HG03095 (cell line): ENCODE measurements around the gene TANGO6.

Experiments
- ATAC-seq: cut with Tn5 transposase; IDR thresholded peaks from one replicate; pipeline ENCODE4 v1.9.1; 2021; ENCODE audit warnings: moderate library complexity; ENCODE audit not compliant: unreplicated experiment

Gene TANGO6

DNA sequence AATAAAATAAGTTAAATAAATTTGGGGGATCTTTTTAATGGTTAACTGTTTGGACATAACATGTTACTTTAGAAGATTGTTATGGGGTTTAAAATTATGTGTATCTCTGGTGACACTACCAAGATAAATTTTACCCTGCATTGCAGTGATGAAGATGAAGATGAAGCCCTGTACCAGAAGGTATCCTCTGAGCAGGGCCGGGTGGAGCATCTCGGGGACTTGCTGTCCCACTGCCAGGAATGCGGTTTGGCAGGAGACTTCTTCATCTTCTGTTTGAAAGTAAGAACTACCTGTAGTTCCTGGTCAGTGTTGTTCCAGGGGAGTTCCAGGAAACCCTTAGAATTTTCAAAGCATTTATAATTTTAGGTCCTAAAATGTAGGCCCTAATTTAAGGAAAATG, 64.0 kb downstream of the TANGO6 start:
- ATAC-seq: no peak

DNA sequence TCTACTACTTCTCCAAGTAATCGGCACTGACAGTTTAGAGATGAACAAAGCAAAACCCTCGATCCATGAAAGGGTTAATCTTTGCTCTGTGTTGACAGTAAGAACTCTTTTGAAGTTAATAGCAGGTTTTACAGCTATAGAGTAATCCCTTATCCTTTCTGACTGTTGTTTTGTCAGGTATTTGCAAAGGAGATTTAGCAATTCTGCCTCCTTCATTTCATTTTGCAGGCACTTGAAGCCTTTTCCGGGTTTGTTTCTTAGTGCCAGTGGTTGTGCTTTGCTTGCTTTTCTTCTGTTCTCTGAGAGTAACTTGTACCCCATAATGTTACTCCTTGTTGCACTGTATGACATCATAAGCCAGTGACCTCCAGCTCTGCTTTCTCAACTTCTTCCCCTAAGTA, 64.5 kb downstream of the TANGO6 start:
- no peak for ATAC-seq

DNA sequence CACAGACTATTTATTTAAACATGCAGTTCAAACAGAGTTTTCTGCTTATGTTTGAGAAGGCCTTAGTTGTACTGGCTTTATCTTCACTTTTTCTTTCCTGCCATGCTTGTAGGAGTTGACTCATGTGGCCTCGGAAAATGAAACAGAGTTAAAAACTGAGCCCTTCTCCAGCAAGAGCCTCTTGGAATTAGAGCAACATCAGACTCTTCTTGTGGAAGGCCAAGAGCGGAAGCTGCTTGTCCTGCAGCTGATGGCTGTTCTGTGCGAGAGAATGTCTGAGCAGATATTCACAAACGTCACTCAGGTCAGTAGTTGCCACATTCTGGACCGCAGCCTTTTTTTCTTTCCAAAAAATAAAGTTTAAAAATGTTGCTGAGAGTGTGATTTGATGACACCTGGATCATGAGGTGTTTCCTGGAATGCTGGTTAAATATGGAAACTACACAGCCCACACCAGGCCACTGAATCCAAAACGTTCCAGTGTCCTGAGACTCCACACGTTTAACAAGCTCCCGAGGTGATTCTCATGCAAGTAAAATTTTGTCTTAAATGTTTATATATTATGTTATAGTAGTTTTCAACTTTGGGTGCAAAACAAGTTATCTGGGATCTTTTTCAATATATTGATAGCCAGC, 65.9 kb downstream of the TANGO6 start:
- no peak for ATAC-seq

DNA sequence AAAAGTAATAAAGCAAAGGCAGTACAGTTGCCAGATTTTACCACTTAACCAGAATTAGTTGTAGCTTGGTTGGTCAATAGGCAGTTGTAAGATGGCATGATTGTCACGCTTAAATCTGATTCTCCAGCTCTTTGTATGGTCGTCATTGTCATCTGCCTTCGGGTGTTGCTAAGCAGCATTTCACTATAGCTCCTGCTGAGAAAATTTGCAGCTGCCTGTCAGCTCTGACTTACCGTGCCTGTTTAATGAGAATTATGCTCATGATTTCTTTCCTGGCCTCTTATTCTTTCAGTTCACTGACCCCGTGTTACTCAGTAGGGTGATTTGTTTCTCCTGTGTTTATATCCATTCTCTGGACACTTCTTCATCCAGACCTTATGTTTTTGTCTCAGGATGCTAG, 66.7 kb downstream of the TANGO6 start:
- ATAC-seq: no peak

DNA sequence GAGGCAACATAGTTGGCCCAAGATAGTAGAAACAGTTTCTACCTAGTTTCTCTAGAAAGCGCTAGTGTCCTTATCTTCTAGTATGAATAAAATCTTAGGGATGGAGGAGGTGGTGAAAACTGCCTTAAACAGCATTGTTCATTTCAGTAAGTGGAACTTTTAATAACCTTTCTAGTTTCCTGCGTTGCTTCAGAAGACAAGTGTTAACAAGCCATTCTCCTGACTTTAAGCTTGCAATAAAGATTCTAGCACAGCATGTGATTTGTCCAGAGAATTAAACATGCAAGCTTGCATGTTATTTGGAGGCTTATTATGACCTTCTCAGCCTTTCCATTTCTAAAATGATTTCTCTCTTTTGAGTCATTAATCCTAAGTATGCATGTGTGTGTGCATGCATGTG, 72.3 kb downstream of the TANGO6 start:
- no peak for ATAC-seq

DNA sequence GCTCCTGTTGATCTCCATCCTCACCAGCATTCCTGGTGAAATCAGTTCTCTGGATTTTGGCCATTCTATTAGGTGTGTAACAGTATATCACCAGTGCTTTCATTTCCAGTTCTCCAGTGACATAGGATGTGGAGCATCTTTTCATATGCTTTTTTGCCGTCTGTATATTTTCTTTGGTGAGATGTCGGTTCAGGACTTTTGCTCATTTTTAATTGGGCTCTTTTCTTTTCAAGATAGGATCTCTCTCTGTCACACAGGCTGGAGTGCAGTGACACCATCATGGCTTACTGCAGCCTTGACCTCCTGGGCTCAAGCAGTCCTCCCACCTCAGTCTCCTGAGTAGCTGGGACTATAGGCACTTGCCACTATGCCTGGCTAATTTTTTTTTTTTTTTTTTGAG, 74.2 kb downstream of the TANGO6 start:
- ATAC-seq: no peak

DNA sequence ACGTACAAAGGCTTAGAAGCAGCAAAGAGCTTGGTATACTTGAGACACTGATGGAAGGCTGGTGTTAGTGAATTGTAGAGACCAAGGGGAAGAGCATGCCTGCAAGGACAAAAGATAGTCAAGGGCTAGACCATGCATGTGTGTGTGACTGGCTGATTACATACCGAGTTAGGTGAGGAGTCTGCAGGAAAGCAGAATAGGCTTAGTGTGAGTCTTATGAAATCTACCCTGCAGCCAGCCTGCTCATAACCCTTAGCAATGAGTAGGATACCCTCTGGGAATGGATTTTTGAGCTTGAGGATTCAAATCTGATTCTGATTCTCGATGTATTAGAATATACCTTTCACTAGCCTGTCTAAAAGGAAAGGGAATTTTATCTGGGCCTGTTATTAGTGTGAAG, 77.0 kb downstream of the TANGO6 start:
- no peak for ATAC-seq

DNA sequence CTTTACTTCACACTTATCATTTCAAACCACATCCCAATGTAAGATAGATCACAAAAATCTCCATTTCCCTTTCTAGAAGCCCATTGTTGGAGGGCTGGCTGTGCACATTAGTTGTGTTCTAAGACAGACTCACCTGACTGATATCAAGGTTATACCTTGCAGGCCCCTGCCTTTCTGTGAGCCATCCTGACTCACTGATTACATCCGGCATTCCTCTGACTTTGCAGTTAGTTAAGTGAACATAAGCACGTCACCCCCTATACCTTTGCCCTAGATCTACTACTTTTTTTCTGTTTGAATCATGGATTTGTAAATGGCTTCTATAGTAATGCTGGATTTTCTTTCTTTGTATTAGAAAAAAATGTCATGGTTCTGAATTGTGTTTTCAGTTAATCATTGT, 78.3 kb downstream of the TANGO6 start:
- ATAC-seq: no peak

DNA sequence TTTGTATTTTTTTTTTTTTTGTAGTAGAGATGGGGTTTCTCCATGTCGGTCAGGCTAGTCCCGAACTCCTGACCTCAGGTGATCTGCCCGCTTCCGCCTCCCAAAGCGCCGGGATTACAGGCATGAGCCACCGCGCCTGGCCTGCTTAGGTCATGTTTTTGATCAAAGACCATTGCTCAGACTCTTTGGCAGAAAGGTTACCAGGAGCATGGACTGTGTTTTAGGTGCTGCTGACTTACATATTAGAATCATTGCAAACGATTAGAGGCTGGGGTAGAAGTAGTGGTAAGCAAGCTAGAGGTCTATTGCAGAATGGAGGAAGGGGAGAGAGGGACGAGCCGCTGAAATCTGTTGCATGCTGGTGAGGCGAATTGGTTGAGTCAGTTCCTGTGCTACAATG, 79.8 kb downstream of the TANGO6 start:
- ATAC-seq: no peak

DNA sequence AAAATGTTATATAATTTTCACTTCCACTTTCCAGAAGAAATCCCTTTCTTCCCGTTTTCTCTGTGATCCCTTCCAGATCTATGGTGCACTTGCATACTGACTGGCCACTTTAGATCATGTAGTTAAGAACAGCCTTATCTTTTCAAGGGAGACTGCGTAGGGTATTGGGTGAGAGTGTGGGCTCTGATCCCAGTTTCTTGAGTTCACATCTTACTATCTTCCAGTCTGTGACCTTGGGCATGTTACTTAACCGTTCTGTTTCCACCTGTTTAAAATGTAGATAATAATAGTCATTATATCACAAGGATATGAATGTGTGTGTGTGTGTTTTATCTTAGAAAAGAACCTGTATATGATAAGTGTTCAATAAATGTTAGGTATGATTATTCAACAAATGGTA, 83.7 kb downstream of the TANGO6 start:
- no peak for ATAC-seq

DNA sequence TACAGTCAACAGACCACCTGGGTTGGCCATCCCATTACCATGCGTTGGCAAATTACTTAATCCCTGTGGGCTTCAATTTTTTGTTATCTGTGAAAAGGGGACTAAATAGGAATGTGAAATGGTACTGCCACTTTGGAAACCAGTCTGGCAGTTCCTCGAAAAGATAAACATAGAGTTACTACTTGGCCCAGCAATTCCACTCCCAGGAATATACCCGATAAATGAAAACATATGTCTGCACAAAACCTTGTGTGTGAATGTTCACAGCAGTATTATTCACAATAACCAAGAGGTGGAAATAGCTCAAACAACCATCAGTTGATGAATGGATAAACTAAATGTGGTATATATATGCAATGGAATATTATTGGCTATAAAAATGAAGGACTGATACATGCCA, 87.9 kb downstream of the TANGO6 start:
- ATAC-seq: no peak

DNA sequence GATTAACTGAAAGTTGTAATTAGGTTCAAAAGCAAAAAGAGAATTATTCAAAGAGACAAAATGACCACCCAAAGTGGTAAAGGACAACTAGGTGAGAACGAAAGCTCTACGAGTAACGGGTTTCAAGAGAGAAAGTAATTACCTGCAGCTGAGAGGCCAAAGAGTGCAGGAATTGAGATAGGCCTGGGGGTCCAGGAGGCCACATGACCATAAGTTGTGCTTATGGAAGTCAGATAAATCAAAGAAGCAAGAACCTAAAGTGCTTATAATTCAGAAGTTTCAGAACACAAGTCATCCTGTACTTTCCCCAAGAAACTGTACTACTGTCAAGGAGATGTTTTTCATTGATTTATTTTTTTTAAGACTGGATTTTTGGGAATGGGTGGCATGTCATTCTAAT, 91.1 kb downstream of the TANGO6 start:
- no peak for ATAC-seq

DNA sequence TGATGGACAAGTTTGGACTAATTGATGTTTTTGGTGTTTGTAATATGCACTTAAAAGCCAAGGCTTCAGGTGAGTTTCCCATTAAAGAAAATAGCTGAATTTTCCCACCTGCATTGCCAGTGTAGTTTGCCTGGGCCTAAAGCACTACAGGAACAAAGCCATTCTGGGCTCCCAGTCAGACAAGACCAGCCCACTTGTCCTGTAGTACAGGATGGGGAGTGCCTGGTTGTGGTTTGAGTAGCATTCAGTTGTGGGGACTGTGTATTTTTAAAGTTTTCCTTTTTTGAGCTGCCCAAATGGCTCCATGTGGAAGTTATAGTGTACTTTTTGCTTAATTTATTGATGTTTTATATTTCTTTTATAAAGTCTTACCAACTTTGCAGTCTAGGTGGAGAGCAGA, 91.7 kb downstream of the TANGO6 start:
- ATAC-seq: no peak

DNA sequence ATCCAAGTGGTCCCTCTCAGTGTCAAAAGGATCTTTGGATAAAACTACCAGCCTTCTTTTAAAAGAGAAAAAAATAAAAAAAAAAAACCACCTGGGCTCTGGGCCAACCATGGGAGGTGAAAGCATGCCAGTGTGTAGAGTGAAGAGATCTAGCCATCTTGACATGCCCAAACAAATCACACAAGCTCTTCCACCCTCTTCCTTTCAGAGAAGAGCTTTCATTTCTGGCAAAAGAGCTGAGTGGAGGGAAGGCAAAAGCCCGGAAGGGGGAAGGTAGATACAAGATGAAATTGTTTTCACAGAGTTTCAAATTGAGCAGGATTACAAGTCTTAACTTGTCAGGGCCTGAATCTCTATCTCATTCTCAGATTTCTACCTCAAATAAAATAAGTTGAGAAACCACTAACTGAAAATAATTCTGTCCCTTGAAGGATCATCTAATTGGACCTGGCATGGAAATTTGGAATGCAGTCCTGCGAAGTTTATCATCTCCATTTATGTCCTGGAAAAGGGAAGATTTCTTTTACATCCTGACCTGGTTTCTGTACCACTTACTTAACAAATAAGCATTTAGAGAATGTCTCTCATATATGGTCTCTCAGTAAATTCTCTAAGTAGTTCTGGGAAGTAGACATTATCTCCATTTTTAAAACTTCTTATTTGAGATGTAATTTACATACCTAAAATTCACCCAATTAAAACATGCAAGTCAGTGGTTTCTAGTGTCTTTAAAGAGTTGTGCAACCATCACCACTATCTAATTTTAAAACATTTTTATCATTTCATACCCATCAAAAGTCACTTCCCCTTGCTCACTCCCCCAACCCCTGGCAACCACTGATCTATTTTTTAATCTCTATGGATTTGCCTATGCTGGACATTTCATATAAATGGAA, 93.7 kb downstream of the TANGO6 start:
- ATAC-seq: no peak

DNA sequence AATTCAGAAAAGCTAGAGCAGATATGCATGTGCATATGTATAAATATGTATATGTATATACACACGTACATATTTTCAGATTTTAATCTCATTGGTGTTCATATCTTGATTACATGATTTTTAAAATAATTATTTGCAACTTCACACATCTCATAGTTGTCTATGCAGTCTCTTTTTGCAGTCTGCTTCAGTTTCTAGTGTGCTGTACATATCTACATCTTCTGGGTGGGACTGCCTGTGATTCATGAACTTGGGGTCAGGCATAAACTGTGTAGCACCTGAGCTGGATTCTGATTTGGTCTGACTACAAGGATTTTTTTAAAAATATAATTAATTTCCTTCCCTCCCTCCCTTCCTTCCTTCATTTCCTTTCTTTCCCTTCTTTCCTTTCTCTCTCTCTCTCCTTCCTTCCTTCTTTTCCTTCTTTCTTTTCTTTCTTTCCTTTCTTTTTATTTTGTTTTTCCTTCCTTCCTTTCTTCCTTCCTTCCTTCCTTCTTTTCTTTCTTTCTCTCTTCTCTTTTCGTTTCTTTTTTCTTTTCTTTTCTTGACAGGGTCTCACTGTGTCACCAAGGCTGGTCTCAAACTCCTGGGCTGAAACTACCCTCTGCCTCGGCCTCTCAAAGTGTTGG, 96.5 kb downstream of the TANGO6 start:
- no peak for ATAC-seq

DNA sequence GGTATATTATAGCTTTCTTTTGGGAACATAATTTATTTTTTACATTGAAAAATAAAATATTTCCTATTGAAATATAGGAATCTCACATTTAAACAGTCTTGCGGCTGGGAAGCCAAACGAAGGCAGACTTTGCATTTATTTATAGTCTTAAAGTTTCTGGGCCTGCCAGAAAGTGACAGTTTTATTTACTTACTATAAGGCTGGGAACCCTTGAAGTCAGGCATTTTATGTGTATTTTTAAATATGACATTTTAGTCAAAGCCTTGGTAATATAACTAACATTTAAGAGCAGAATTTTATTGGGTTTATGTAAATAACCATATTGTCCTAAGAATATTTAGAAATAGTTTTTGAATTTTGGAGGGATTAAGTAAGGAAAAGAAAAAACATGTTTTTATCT, 97.5 kb downstream of the TANGO6 start:
- ATAC-seq: no peak

DNA sequence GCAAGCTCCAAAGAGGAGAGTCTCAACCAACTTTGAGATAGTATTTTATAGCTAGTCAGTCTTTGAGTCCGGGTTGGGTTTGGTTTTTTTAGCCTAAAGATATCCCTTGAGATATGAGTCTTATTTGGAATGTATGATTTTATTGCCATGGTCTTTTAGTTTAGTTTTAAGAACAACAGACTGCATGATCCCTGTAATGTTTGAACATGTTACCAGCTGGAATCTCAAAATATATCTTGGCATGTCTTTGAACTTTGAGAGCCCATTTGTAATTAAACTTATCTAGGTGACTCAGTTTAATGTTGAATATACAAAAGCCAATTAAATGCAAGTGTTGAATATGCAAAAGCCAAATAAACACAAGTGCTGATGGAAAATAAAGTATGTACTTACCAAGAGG, 100.6 kb downstream of the TANGO6 start:
- ATAC-seq: no peak

DNA sequence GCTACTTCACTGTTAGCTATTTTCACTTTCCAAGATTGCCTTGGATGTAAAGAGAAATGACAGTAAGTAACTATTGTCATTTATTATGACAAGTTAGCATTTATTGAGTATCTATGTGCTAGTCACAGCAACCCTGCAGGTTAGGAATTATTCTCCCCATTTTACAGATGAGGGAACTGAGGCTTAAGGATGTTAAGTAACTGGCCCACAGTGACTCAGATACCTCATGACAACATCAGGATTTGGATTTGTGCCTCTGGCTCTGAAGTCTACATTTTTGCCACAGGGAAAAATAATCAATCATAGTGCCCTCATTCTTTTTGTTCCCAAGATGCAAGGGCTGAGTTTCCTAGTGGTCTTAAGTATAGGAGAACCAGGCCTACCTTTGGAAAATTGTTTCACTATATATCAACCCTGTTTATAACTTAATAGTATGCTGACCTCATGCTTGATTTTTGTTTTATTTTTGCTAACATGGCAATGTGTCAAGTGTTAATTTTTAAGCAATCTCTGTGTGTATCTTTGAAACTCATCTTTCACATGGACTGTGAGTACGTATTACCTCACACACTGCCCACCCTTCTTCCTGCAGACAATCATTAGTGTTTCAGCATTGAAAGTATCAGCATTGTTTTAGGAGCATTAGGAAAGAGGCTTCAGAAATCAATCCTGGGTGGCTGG, 105.0 kb downstream of the TANGO6 start:
- ATAC-seq: no peak

DNA sequence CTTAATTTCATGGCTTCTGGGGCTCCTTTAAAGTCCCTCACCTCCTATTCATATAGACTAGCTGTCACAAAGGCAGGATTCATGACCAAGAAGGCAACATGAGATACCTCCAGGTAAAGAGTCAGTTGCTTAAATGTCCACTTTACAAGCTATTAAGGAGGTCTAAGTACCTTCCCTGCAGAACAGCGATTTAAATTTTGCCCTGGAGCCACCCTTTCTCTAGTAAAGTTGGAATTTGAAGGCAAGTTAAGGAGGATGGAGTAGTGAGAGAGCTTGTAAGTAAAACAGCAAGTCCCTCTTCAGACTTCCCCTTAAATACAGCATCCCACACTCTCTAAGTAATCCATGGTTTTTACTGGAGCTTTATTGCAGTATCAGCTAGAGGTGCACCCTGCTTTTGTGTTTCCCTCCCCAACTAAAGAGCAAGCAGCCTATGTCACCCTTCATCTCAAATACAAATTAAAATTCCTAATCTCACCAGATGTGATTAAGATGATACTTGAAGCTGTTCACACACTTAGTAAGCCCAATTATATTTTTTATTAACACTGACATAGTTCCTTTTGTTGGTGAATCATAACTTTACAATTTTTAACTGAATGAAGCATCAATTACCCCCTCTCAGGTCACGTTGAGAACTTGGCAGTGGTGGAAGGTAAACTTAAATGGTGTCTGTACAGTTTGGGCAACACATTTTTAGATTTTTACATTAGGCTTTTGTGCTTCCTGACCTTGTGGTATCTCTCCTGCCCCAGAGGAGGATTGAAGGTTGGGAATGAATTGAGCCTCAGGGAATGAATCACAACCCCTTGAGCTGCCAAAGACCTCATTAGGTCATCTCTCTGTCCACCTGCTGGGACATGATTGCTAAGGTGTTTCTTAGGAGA, 108.9 kb downstream of the TANGO6 start:
- no peak for ATAC-seq

DNA sequence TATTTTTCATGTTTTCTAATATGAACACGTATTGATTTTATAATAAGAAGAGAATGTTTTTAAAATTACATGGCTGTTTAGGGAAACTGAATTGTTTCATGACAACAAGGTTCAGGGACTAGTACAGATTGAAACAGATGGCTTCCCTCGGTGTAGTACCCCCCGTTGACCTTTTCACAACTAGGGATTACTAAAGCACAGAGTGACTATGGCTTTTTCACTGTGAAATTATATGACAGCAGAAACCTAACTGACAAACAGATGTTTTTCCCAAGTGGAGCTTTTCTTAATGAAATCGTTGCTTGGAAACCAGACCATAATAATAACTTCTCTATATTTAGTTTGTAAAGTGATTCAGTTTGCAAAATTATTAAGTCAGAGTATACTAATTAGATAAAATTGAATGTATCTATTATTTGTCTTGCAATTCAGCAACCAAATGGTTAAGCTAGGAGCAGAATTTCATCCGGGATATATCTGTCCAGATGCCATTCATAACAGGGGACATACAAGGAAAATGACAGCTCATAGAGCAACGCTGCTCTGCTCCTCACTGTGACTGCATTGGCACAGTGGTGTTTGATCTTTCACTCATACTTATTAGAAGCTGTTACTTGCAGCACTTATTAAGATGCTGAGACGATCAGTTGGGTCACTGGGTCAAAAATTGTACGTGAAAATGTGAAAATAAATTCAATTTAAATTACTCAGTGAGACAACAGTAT, 111.7 kb downstream of the TANGO6 start:
- no peak for ATAC-seq
